Neural crest cell (in vitro differentiated cells): ENCODE measurements around the gene TGM3. TPM values are rescaled to one million over a fixed set of nuclear protein-coding genes. Genes with fewer than 3 reads are reported as not detected.

Source experiments
- DNase-seq: peaks from one replicate; pipeline ENCODE4 v3.0.0; 2021; ENCODE audit warnings: low read depth, mixed read lengths, low spot score
- H3K27ac Mint-ChIP-seq: one replicate; pipeline ENCODE4 v1.8.0; 2021; ENCODE audit warnings: mild to moderate bottlenecking, mixed read lengths; ENCODE audit not compliant: unreplicated experiment
- H3K27me3 Mint-ChIP-seq: 2 replicates; pipeline ENCODE4 v1.8.0; 2021; ENCODE audit warnings: low read depth, mild to moderate bottlenecking, mixed read lengths
- H3K36me3 Mint-ChIP-seq: 2 replicates; pipeline ENCODE4 v1.8.0; 2021; ENCODE audit warnings: low read depth, mild to moderate bottlenecking, mixed read lengths
- H3K4me1 Mint-ChIP-seq: 2 replicates; pipeline ENCODE4 v1.8.0; 2021; ENCODE audit warnings: mixed read lengths
- H3K4me3 Mint-ChIP-seq: one replicate; pipeline ENCODE4 v1.8.0; 2021; ENCODE audit warnings: mild to moderate bottlenecking, mixed read lengths
- H3K9me3 Mint-ChIP-seq: 2 replicates; pipeline ENCODE4 v1.8.0; 2021; ENCODE audit warnings: mixed read lengths
- CTCF ChIP-seq: fragments of 200-600 bp; sonication (generic); conservative IDR thresholded peaks from 2 replicates; pipeline ENCODE4 v1.5.0; 2021; ENCODE audit warnings: antibody characterized with exemption, mild to moderate bottlenecking
- total RNA-seq: library from RNA; stranded (reverse); gene quantifications from 2 replicates; pipeline ENCODE4 v1.2.1, GENCODE V29; 2021

TGM3 gene
- total RNA-seq, 1 donor from 2014 or later, result 0.23 TPM

DNA sequence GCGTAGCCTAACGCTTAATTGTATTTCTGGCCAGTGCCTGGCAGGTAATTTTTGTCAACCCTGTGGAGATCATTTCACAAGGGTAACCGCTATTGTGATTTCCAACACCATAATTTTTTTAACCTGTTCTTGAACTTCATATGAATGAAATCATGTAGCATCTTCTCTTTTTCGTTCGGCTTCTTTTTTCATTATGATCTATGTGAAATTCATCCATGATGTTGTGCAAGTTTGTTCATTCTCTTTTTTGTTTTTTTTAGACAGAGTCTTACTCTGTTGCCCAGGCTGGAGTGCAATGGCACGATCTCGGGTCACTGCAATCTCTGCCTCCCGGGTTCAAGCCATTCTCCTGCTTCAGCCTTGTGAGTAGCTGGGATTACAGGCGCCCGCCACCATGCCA, 42.5 kb upstream of the TGM3 start:
- Mint-ChIP-seq H3K27me3 (no peaks in the 10 kb centered on the region), H3K36me3 (no peaks in the 10 kb centered on the region), H3K4me3 (no peak overlapping the region), H3K4me1 (peaks cover 13% of the 10 kb centered on the region), H3K27ac (no peak overlapping the region), H3K9me3 (no peaks in the 10 kb centered on the region)
- TF ChIP-seq CTCF, result no peak
- DNase-seq, result no peak

DNA sequence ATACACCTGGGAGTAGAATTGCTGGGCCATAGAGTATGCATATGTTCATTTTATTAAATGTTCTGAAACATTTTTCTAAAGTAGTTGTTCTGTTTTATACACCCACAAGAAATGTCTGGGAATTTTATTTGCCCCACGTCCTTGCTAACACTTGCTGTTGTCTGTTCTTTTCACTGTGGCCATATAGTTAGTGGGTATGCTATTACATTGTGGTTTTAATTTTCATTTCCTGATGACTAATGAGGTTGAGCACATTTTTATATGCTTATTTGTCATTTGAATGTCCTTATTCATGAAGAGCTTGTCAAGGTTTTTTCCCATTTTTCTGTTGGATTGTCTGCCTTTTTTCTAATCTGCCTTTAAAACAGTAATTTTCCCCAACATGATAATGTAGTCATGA, 41.5 kb upstream of the TGM3 start:
- Mint-ChIP-seq H3K27me3 (no peaks in the 10 kb centered on the region), H3K36me3 (no peaks in the 10 kb centered on the region), H3K9me3 (no peaks in the 10 kb centered on the region), H3K4me1 (peaks cover 13% of the 10 kb centered on the region), H3K27ac (no peak overlapping the region), H3K4me3 (no peak overlapping the region)
- no peak for TF ChIP-seq CTCF
- DNase-seq, result no peak

- no peaks in the 10 kb centered on the region for H3K9me3 Mint-ChIP-seq
- no peaks in the 10 kb centered on the region for H3K36me3 Mint-ChIP-seq
- no peak for DNase-seq
- H3K4me1 Mint-ChIP-seq, result peaks cover 13% of the 10 kb centered on the region
- no peak overlapping the region for H3K27ac Mint-ChIP-seq
- TF ChIP-seq CTCF, result no peak
- no peaks in the 10 kb centered on the region for H3K27me3 Mint-ChIP-seq
- H3K4me3 Mint-ChIP-seq, result no peak overlapping the region
Observed at GRCh38 chr20:2255926-2256531, 39.8 kb upstream of the TGM3 start.

- TF ChIP-seq CTCF, result no peak
- Mint-ChIP-seq H3K36me3 (no peaks in the 10 kb centered on the region), H3K4me3 (no peak overlapping the region)
Observed at GRCh38 chr20:2259731-2260130, 36.1 kb upstream of the TGM3 start.

GRCh38 chr20:2260250-2260649, 35.6 kb upstream of the TGM3 start:
- no peaks in the 10 kb centered on the region for H3K36me3 Mint-ChIP-seq
- H3K27ac Mint-ChIP-seq, result peak overlapping the region; percentile 50
- no peak for DNase-seq
- H3K4me1 Mint-ChIP-seq, result peaks cover 17% of the 10 kb centered on the region
- no peak overlapping the region for H3K4me3 Mint-ChIP-seq
- no peaks in the 10 kb centered on the region for H3K9me3 Mint-ChIP-seq
- TF ChIP-seq CTCF, result no peak
- H3K27me3 Mint-ChIP-seq, result no peaks in the 10 kb centered on the region

More at GRCh38 chr20:2259731-2260130, 36.1 kb upstream of the TGM3 start:
- Mint-ChIP-seq H3K27me3 (no peaks in the 10 kb centered on the region), H3K9me3 (no peaks in the 10 kb centered on the region), H3K27ac (no peak overlapping the region), H3K4me1 (peaks cover 15% of the 10 kb centered on the region)
- no peak for DNase-seq
